Ureter (tissue), 1 donor: ENCODE results near the gene DCAF4L1. TPM values are rescaled to one million over a fixed set of nuclear protein-coding genes. Genes with fewer than 3 reads are reported as not detected.
A peak's percentile ranks its signal among the peaks of the same experiment; 100 is the strongest.

Experiments
- DNase-seq: peaks from one replicate; pipeline ENCODE4 v3.0.0-alpha.2; 2020; ENCODE audit warnings: low spot score
- total RNA-seq: library from RNA; stranded (reverse); gene quantifications from one replicate; pipeline ENCODE4 v1.2.4, GENCODE V29; 2023
- donor health status: DM: yes; HTN: yes; CAD: no.

Gene DCAF4L1
- total RNA-seq, 1 donor from 2014 or later = 0.36 TPM

DNA sequence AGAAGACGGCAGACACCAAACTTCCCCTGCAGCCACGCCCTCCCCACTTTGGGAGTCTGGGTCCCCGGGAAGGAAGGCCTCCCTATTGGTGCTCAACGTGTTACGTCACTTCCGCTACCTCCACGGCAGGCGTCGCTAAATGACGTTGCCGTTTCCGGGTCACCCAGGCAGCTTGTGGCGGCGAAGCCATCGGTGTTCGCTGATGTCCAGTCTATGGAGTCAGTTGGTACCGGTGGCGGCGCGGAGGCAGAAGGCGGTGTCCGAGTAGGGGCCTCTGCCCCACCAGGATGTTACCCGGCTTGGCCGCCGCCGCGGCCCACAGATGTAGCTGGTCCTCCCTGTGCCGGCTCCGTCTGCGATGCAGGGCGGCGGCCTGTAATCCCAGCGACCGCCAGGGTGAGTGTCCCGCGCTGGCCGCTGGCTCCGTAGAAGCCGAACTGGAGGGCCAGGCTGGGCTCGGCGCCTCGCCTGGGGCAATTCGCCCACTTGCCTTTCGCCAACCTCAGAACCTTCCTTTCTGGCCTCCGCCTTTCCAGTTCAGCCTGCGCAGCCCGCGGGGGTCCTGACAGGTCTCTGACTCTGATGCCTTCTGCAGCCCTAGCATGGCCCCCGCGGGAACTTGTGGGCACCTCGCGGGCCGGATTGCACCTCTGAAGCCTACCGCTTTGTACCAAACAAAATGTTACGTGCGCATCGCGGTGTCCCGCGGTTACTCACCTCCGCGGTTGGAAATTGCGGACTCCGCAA is 9.0 kb downstream of the DCAF4L1 start, which contains the start of gene SLC30A9:
Gene SLC30A9, plus strand, starts transcription at position 166 of the 747 bp plus-strand sequence. Its CDS starts 122 bp downstream, at position 288.
- peak; percentile 96 for DNase-seq

DNA sequence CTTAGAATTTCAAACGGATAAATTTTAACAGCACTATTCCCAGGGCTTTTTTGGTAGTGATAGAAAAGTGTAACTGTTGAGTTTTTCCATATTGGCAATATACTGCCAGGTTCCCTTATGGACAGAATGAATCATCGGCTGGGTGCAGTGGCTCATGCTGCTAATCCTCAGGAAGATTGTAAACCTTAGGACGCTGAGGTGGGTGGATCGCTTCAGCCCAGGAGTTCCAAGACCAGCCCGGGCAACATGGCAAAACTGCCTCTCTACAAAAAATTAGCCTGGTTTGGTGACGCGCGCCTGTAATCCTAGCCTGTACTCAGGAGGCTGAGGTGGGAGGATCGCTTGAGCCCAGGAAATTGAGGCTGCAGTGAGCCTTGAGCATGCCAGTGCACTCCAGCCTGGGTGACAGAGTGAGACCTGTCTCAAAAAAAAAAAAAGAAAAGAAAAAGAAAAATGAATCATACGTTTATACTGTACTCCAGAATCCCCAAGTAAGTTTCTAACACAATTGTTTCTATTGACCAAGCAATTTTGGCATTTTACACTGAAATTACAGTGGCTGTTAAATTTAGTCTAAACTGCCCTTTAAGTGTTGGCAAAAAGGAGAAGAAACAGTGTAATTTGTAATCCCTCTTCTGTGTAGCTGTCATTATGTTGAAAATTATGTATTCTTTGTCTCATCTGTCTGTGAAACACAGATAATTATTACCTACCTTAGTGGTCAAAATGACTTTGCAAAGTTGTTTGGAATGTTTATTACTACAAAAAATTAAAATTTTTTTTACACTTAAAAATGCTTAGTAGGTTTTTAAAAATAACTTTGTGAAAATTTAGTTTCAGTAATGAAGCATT is 10.6 kb downstream of the DCAF4L1 start:
- no peak for DNase-seq

DNA sequence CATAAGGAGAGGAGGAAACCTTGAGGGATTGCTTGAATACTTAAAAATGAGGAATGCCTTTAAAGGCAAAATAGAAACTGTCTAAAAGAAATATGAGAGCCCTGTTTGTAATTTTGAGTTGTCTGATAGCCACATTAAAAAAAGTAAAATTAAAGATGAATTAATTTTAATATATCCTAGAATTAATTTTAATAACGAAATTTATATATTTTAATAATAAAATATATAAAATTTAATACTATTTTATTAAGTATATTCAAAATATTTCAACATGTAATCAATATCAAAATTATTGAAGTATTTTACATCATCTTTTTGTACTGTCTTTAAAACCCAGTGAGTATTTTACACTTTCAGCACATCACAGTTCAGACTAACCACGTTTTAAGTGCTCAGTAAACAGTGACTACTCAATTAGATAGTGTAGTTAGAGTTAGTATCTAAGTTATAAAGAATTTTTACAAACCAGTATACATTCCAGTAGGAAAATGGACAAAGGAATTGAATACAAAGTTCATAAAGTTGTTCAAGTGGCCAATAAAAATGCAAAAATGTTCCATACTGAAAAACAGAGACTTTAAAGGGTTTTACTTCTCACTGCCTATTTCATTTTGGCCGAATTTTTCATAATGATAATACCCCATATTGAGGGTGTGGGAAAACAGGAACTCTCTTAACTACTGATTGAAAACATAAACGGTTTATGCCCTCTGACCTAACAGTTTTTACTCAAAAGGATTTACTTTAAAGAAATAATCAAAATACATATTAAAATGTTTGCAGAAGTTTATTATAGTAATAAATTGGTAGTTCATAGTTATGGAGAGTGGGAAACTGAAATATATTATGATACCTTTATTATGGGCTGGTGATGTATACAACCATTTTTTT is 11.7 kb downstream of the DCAF4L1 start:
- DNase-seq = no peak

DNA sequence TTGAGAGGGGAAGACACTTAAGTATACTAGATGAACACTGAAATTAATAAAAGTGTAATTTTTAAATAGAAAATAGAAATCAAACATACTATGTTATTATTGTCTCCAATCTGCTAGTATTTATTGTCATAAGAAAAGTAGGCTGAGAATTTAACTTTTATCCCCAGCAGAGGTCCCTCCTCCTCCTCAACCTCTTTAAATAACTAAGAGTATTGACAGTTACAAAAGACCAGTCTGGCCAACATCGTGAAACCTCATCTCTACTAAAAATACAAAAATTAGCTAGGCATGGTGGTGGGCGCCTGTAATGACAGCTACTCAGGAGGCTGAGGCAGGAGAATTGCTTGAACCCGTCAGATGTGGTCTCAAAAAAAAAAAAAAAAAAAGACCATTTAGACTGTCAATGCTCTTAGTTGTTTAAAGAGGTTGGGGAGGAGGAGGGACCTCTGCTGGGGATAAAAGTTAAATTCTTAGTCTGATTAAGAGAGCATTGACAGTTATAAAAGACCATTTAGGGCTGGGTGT is 13.0 kb downstream of the DCAF4L1 start:
- DNase-seq = no peak

DNA sequence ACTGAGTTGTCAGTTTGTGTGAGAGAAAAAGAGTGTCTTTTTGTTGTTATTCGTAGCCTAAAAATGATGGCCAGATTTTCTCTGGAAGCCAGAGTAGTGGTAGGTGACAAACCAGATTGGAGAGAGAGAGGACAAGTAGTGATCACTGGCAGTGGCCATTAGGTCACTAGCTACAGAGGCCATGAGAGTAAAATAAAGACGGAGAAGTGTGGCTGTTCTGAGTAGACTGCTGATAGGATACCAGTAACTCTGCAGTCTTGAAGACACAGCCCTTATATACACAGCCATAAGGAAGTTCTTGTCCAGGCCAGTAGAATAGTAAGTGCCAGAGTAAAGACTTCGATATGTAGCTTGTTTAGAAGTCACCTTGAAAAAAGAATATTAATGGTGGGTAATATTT is 16.5 kb downstream of the DCAF4L1 start:
- DNase-seq = no peak

DNA sequence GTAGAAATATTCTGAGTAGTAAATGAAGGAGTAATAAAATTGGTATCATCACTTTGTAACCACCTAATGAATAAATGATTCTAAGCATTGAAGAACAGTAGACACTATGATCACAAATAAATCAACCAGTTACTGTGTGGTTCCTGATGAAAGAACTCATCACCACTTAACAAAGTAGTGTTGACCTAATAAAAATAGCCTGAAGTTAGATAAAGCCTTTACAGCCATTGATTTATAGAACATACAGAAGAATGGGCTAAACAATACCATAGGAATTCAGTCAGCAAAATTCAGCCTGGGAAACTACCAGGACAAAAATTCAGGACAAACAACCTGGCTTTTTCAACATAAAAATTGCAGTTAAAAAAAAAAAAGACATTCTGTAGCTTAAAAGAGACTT is 17.8 kb downstream of the DCAF4L1 start:
- DNase-seq = no peak

DNA sequence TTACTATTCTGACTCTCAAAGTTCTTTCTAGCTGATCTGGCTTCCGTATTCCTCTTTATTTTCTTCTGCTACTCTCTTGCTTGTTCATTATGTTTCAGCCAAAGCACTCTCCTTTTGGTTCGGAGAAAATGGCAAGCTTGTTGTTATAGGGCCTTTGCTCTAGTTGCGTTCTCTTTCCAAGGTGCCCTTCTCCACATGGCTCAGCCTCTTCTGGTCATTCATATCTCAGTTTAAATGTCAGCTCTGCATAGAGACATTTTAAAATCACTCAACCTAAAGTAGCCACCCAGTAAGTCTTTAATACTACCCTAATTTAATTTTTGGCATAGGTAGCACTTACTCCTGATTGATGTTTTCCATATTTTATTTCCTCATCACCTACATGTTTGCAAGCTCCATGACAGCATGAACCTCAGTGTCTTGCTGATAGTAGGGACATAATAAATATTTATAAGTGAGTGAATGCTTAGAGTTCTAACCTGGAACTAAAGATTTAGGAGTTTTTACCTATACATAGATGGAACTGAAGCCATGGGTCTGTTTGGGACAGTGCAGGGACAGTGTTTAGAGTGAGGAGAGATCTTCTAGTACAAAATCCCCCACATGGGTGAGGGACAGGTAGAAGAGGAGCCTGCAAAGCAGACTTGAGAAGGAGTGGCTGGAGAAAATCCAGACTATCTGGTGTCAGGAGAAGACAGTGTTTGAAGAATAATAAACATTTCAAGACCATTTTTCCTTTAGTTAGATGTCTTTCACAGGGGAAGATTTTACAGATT is 26.6 kb downstream of the DCAF4L1 start:
- no peak for DNase-seq

DNA sequence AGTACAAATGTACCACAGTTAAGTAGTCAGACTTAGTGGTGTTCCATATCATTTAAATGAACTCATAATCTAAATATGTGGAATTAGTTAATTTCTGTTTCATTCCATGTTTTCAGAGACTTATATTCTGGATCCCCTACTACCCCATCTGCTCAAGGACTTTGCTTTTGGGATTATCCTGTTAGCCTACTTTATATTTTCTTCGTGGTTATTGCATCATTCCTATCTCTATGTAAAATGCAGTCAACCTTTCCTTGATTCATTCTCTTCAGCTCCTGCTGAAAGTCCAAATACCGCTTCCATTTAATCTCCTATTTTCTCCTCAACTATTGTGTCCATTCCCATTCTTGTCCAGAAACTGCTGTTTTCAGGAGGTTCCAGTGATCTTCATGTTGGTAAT is 33.9 kb downstream of the DCAF4L1 start:
- DNase-seq = no peak

DNA sequence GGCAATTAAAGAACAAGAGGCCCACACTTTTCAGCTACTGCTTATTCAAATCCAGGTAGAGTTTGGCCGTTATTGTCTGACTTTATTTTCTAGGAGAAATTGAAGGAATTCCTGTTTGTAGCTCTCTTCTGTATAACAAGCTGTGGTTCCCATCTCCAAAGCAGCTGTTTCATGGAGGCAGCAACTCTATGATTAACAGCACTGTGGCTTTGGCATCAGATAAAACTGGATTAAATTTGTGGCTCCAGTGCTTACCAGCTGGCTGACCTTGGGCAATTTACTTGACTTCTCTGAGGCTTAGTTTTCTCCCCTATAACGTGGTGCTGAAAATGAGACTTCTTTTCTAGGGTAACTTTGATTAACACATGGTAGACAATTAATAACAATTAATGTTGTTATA is 36.9 kb downstream of the DCAF4L1 start:
- DNase-seq = no peak

Other genes starting within 250 kb of the DCAF4L1 start
- not detected for gene PHOX2B, start 233.0 kb upstream of the DCAF4L1 start, total RNA-seq
- 69.5 TPM for gene TMEM33, start 46.3 kb upstream of the DCAF4L1 start, total RNA-seq
- gene SLC30A9, start 8.8 kb downstream of the DCAF4L1 start, total RNA-seq = 61.3 TPM
- gene BEND4, start 170.9 kb downstream of the DCAF4L1 start, total RNA-seq = 0.18 TPM